Endothelial cell of umbilical vein (primary cell): ENCODE results near the gene ANKHD1. TPM values are rescaled to one million over a fixed set of nuclear protein-coding genes. Genes with fewer than 3 reads are reported as not detected.

Experiments
- BruUV-seq: library from RNA; stranded (reverse); fragments of 400-500 nt; replicated peaks from 2 replicates; lab custom pipeline; 2021; lab: Mats Ljungman, UMichigan
- CTCF ChIA-PET: fragments of 300-600, 350-600 bp; sonication (Branson Sonifier 250); formaldehyde crosslinking; loops from one replicate; lab custom pipeline; 2021; ENCODE audit warnings: antibody characterized with exemption, inconsistent platforms; lab: Charles Lee
- POLR2A ChIA-PET: fragments of 300-600, 350-600 bp; sonication (Branson Sonifier 250); formaldehyde crosslinking; loops from one replicate; lab custom pipeline; 2021; ENCODE audit warnings: antibody characterized with exemption, inconsistent platforms; lab: Charles Lee
- DNase-seq: peaks from one replicate; pipeline ENCODE4 v3.0.0-alpha.2; 2011; ENCODE audit warnings: low read depth, low spot score
- FAIRE-seq: peaks from 2 replicates; lab custom pipeline; 2011; peaks lifted over from hg19 to GRCh38; lab: Jason Lieb, UNC
- H2AFZ ChIP-seq: 2 replicates; pipeline ENCODE4 v1.6.0; 2012; ENCODE audit warnings: low read depth, low read length, control low read depth, inconsistent platforms
- H3K27ac ChIP-seq: 2 replicates; pipeline ENCODE4 v1.5.1; 2011; ENCODE audit warnings: low read depth, mild to moderate bottlenecking, control low read depth, low read length, moderate library complexity; ENCODE audit not compliant: insufficient read depth
- H3K27me3 ChIP-seq, 2 experiments: 2 replicates each; pipeline versions ENCODE4 v1.6.0 to v1.6.1; 2011; ENCODE audit warnings: low read length in 2 of 2, mixed read lengths in 1 of 2; ENCODE audit not compliant: control insufficient read depth in 2 of 2, insufficient read depth in 2 of 2
- H3K36me3 ChIP-seq, 2 experiments: 2 replicates in 1 of 2; 3 replicates in 1 of 2; pipeline ENCODE4 v1.5.1; 2011; ENCODE audit warnings: low read length in 2 of 2, mild to moderate bottlenecking in 1 of 2, moderate library complexity in 1 of 2; ENCODE audit not compliant: control insufficient read depth in 2 of 2, insufficient read depth in 2 of 2; ENCODE audit errors: extremely low read depth in 1 of 2
- H3K4me1 ChIP-seq: 3 replicates; pipeline ENCODE4 v1.5.1; 2011; ENCODE audit warnings: mild to moderate bottlenecking, low read length; ENCODE audit not compliant: control insufficient read depth, insufficient read depth; ENCODE audit errors: extremely low read depth
- H3K4me2 ChIP-seq: 2 replicates; pipeline ENCODE4 v1.6.1; 2011; ENCODE audit warnings: low read length, control low read depth, mixed read lengths; ENCODE audit not compliant: insufficient read depth
- H3K4me3 ChIP-seq, 3 experiments: fragments of 200-600 bp in 1 of 3; sonication (generic), shearing (Covaris generic) in 1 of 3; replicated peaks in 1 of 3; 2 replicates each; pipeline ENCODE4 v1.5.1; 2011 to 2016; ENCODE audit warnings: control low read depth in 3 of 3, low read length in 3 of 3, mild to moderate bottlenecking in 2 of 3, inconsistent platforms in 1 of 3, low read depth in 1 of 3, moderate library complexity in 1 of 3; ENCODE audit not compliant: insufficient read depth in 1 of 3
- H3K79me2 ChIP-seq: 2 replicates; pipeline ENCODE4 v1.6.0; 2012; ENCODE audit warnings: low read length, inconsistent platforms; ENCODE audit not compliant: control insufficient read depth, insufficient read depth
- H3K9ac ChIP-seq: replicated peaks from 2 replicates; pipeline ENCODE3; 2011; ENCODE audit warnings: low read length, control low read depth; ENCODE audit not compliant: insufficient read depth; ENCODE audit errors: extremely low read depth
- H3K9me1 ChIP-seq: replicated peaks from 3 replicates; pipeline ENCODE4 v1.6.0; 2011; ENCODE audit warnings: mild to moderate bottlenecking, low read length; ENCODE audit not compliant: control insufficient read depth, insufficient read depth; ENCODE audit errors: extremely low read depth
- H3K9me3 ChIP-seq: replicated peaks from 2 replicates; pipeline ENCODE4 v1.5.1; 2012; ENCODE audit warnings: low read length, inconsistent platforms; ENCODE audit not compliant: control insufficient read depth, insufficient read depth
- H4K20me1 ChIP-seq: replicated peaks from 2 replicates; pipeline ENCODE3; 2011; ENCODE audit warnings: mild to moderate bottlenecking, low read length; ENCODE audit not compliant: control insufficient read depth, insufficient read depth; ENCODE audit errors: extremely low read depth
- EZH2 ChIP-seq: IDR thresholded peaks from 2 replicates; pipeline ENCODE4 v1.6.1; 2012; ENCODE audit warnings: borderline replicate concordance, low read depth, mild to moderate bottlenecking, moderate library complexity, low read length, inconsistent platforms; ENCODE audit not compliant: severe bottlenecking
- GATA2 ChIP-seq: IDR thresholded peaks from 2 replicates; pipeline ENCODE4 v1.7.0; 2011; ENCODE audit warnings: low read depth, mild to moderate bottlenecking, moderate library complexity, mixed read lengths, low read length; ENCODE audit not compliant: insufficient read length, insufficient read depth
- POLR2A ChIP-seq: IDR thresholded peaks from 2 replicates; pipeline ENCODE4 v1.6.1; 2012; ENCODE audit warnings: low read depth, mild to moderate bottlenecking, control low read depth, low read length
- dilution Hi-C: fragments of 300-500 bp; cut with MboI; formaldehyde crosslinking; loops from one replicate; pipeline ENCODE4 v1.15.0; 2019; ENCODE audit warnings: low sequenced_read_pairs; ENCODE audit not compliant: extremely low pct_ligation_motif_present
- intact Hi-C: fragments of 100-400 bp; cut with micrococcal nuclease; formaldehyde crosslinking; loops from one replicate; pipeline ENCODE4 v1.10.0; 2022
- polyA plus RNA-seq, 4 experiments: library from polyadenylated mRNA; depleted of rRNA in 3 of 4; stranded (reverse) in 3 of 4; unstranded in 1 of 4; fragments of >200 nt; gene quantifications; 2 replicates each; pipeline versions ENCODE4 v1.2.1 to v1.2.3, GENCODE V29; 2011 to 2012; ENCODE audit warnings: missing spikeins in 1 of 4
- total RNA-seq: library from RNA; stranded (reverse); gene quantifications from 2 replicates; pipeline ENCODE4 v1.2.3, GENCODE V29; 2021
- TF ChIP-seq, protein P1 (sequence below), 2 donors: IDR thresholded peaks; 1 replicate in 1 of 2; 2 replicates in 1 of 2; pipeline ENCODE4 v1.5.1; 2011; ENCODE audit warnings: low read length in 2 of 2, mild to moderate bottlenecking in 2 of 2, moderate library complexity in 2 of 2, control low read depth in 1 of 2, inconsistent platforms in 1 of 2, low read depth in 1 of 2; ENCODE audit not compliant: insufficient read depth in 1 of 2; ENCODE audit errors: extremely low read depth in 1 of 2

Gene ANKHD1
- total and polyA plus RNA-seq, 2 donors (not counting 3 experiments of a cell fraction or from before 2014, with no cell fraction given), result 56.1 to 87.0 TPM

GRCh38 chr5:140565024-140565779 is 163.6 kb downstream of the ANKHD1 start:
- H3K36me3 ChIP-seq, result peaks cover 3 to 24% of the 10 kb centered on the region in 2 experiments
- BruUV-seq, result TSS peak; percentile 60

More at GRCh38 chr5:140565024-140565779, 163.6 kb downstream of the ANKHD1 start:
- Histone ChIP-seq H3K9me1 (no peaks in the 10 kb centered on the region), H3K9ac (peak overlapping the region; percentile 87), H3K9me3 (no peaks in the 10 kb centered on the region), H3K4me1 (peaks cover 8% of the 10 kb centered on the region), H3K4me3 (peak overlapping the region; percentile 49 to 84 (median 73)), H3K27ac (peak overlapping the region; percentile 65), H2AFZ (peak overlapping the region; percentile 78), H4K20me1 (no peaks in the 10 kb centered on the region), H3K4me2 (peak overlapping the region; percentile 94), H3K27me3 (no peaks in the 10 kb centered on the region), H3K79me2 (peaks cover 9% of the 10 kb centered on the region)
- intact Hi-C loops, result loop anchor here (2.0 kb wide), 1 partner anchor 30 kb away; no protein-coding TSS in a partner anchor
- CTCF ChIA-PET, result interaction anchor here (0.6 to 3.3 kb wide), 6 partner anchors 18 to 192 kb away, joined by 3 to 22 read pairs (median 7); partner anchors contain the start of genes CD14, EIF4EBP3 and TMCO6
- DNase-seq (peak; percentile 56), FAIRE-seq (no peak)
- POLR2A ChIA-PET, result interaction anchor here (0.9 kb wide), 1 partner anchor 126 kb away, joined by 4 read pairs; the partner anchor contains the start of genes HARS1 and HARS2
- dilution Hi-C loops, result no loop called here
- no peak for TF ChIP-seq POLR2A
- no peak for TF ChIP-seq GATA2
- TF ChIP-seq, protein P1, sequence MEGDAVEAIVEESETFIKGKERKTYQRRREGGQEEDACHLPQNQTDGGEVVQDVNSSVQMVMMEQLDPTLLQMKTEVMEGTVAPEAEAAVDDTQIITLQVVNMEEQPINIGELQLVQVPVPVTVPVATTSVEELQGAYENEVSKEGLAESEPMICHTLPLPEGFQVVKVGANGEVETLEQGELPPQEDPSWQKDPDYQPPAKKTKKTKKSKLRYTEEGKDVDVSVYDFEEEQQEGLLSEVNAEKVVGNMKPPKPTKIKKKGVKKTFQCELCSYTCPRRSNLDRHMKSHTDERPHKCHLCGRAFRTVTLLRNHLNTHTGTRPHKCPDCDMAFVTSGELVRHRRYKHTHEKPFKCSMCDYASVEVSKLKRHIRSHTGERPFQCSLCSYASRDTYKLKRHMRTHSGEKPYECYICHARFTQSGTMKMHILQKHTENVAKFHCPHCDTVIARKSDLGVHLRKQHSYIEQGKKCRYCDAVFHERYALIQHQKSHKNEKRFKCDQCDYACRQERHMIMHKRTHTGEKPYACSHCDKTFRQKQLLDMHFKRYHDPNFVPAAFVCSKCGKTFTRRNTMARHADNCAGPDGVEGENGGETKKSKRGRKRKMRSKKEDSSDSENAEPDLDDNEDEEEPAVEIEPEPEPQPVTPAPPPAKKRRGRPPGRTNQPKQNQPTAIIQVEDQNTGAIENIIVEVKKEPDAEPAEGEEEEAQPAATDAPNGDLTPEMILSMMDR (IDR thresholded peaks at IDR 0.05; ENCODE audit: extremely low read depth in 1 of 2, insufficient read depth in 1 of 2, low read depth in 1 of 2, low read length in 2 of 2), result no peak
- no peak for TF ChIP-seq EZH2
